Hematopoietic multipotent progenitor cell (in vitro differentiated cells): ENCODE data around the gene APELA. TPM values are rescaled to one million over a fixed set of nuclear protein-coding genes. Genes with fewer than 3 reads are reported as not detected.
"Not testable (repeated sequence)": the region's sequence is repeated elsewhere in the genome, so short reads cannot be mapped to it uniquely, and the experiment has no call there.

ENCODE experiments used
- DNase-seq, 3 donors: peaks; one replicate each; pipeline ENCODE4 v3.0.0-alpha.2; 2011 to 2015; ENCODE audit warnings: low read depth in 2 of 3, low spot score in 2 of 3
- total RNA-seq: library from RNA; depleted of rRNA; stranded (reverse); fragments of >200 nt; gene quantifications from one replicate; pipeline ENCODE4 v1.2.3, GENCODE V29; 2012

The APELA gene
- total RNA-seq, 1 donor = not detected

- no peak for DNase-seq
Measured at GRCh38 chr4:164924670-164925238, 47.8 kb downstream of the APELA start.

GRCh38 chr4:164926301-164926700 is 49.3 kb downstream of the APELA start:
- no peak for DNase-seq

GRCh38 chr4:164927101-164927500 is 50.1 kb downstream of the APELA start:
- DNase-seq = not testable (repeated sequence)

GRCh38 chr4:164930647-164931046 is 53.7 kb downstream of the APELA start:
- no peak for DNase-seq

- no peak for DNase-seq
Measured at GRCh38 chr4:164931551-164932324, 54.8 kb downstream of the APELA start.

- DNase-seq = no peak
Measured at GRCh38 chr4:164933244-164933643, 56.3 kb downstream of the APELA start.

- DNase-seq = no peak
Measured at GRCh38 chr4:164935363-164935762, 58.4 kb downstream of the APELA start.

- not testable (repeated sequence) for DNase-seq
Measured at GRCh38 chr4:164935865-164936606, 59.1 kb downstream of the APELA start.

GRCh38 chr4:164937576-164938270 is 60.7 kb downstream of the APELA start:
- no peak for DNase-seq

GRCh38 chr4:164943192-164943591 is 66.2 kb downstream of the APELA start:
- DNase-seq = no peak

- no peak for DNase-seq
Measured at GRCh38 chr4:164945146-164945545, 68.2 kb downstream of the APELA start.

- no peak for DNase-seq
Measured at GRCh38 chr4:164946810-164947209, 69.8 kb downstream of the APELA start.

Other genes starting within 250 kb of the APELA start
- not detected for gene SMIM31, start 123.0 kb upstream of the APELA start, total RNA-seq
- gene TRIM61, start 100.5 kb downstream of the APELA start, total RNA-seq = 1.1 TPM
- not detected for gene TRIM60, start 154.8 kb downstream of the APELA start, total RNA-seq
- gene TRIM75, start 176.7 kb downstream of the APELA start, total RNA-seq = not detected
- gene TMEM192, start 235.7 kb downstream of the APELA start, total RNA-seq = 5.9 TPM